Fibroblast of pulmonary artery (primary cell): Measurements from ENCODE around the gene SERGEF.

Experiments used
- DNase-seq: peaks from one replicate; pipeline ENCODE4 v3.0.0-alpha.2; 2010; ENCODE audit warnings: low read depth
- H3K4me3 ChIP-seq: replicated peaks from 2 replicates; pipeline ENCODE4 v1.5.1; 2011; ENCODE audit warnings: low read depth, mild to moderate bottlenecking, control low read depth, low read length, moderate library complexity
- CTCF ChIP-seq: IDR thresholded peaks from 2 replicates; pipeline ENCODE4 v1.5.1; 2011; ENCODE audit warnings: mild to moderate bottlenecking, control low read depth, low read length, inconsistent platforms; ENCODE audit errors: missing control alignments

The SERGEF gene

GRCh38 chr11:17798253-17798652, 214.6 kb downstream of the SERGEF start:
- no peak overlapping the region for H3K4me3 ChIP-seq
- no peak for TF ChIP-seq CTCF
- no peak for DNase-seq

GRCh38 chr11:17796154-17796553, 216.7 kb downstream of the SERGEF start:
- DNase-seq: no peak
- no peak overlapping the region for H3K4me3 ChIP-seq
- TF ChIP-seq CTCF: no peak

- no peak for TF ChIP-seq CTCF
- no peak for DNase-seq
- no peak overlapping the region for H3K4me3 ChIP-seq
Observed at GRCh38 chr11:17794981-17795380, 217.9 kb downstream of the SERGEF start.

DNA sequence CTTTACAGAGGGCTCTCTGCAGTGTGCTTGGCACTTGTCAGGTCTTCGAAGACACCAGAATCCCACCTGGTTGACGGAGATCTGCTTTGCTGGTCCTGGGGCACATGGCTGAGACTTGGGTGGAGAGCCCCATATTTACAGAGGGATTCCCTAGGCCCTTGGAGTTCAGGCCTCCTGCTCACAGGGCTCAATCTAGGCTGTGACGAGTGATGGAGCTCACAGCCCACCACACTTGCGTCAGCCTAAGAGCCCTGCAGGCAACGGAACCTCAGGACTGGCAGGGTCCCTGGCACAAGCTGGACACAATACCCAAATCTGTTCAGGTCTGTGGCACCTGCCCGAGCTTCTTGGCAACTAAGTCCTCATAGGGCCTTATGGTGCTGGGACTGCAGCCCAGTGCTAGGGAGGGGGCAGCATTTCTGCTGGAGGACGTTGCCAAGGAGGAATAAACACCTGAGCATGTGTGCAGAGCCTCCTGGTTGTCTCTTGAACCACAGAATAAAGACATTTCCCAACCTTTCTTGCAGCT, 219.1 kb downstream of the SERGEF start:
- no peak overlapping the region for H3K4me3 ChIP-seq
- no peak for DNase-seq
- no peak for TF ChIP-seq CTCF

DNA sequence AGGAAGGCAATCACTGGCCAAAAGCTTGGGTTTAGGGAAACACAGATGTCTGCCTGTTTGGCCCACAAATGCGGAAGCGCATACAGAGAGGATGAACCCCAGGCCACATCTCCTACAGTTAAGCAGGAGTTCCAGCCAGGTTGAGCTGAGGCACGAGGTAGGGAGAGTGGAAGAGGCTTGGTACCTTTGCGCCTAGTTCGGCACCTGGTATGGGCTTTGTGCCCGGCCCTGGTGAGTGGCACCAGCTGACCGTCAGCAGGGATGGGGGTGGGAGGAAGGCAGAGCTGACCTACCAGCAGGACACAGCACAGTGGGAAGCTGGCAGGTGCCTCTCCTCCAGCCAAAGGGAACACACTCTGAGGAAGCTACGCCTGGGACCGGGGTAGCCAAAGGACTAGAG, 220.7 kb downstream of the SERGEF start:
- TF ChIP-seq CTCF: no peak
- DNase-seq: no peak
- H3K4me3 ChIP-seq: no peak overlapping the region

- no peak overlapping the region for H3K4me3 ChIP-seq
- no peak for TF ChIP-seq CTCF
- DNase-seq: no peak
Observed at GRCh38 chr11:17791144-17791543, 221.7 kb downstream of the SERGEF start.

DNA sequence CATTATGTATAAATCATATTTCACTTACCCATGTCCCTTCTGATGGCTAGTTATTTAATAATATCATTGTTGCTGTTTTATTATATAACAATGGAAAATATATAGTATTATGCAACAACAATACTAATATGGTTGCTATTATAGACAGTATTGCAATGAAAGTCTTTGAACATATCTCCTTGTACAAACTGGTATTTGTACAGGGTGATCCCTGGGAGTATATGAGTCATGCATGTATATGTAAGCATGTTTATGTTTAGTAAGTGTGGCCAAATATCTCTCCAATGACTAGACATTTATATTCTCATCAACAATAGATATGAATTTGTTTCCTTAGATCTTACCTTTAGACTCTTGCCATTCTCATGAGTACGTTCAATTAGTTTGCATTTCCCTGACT, 222.4 kb downstream of the SERGEF start:
- peak; percentile 45 for DNase-seq
- H3K4me3 ChIP-seq: no peak overlapping the region
- TF ChIP-seq CTCF: no peak
